K562 (cell line): Measurements from ENCODE around the gene PTPRT. TPM values are rescaled to one million over a fixed set of nuclear protein-coding genes. Genes with fewer than 3 reads are reported as not detected.

ENCODE experiments used
- ATAC-seq: fragments of 200-7000 bp; cut with Tn5 transposase; 3 replicates; pipeline ENCODE4 v1.9.1; 2020; ENCODE audit warnings: moderate library complexity
- BruUV-seq: library from RNA; stranded (reverse); fragments of 400-500 nt; replicated peaks from 2 replicates; lab custom pipeline; 2021; lab: Mats Ljungman, UMichigan
- CTCF ChIA-PET: fragments of 300-600 bp; formaldehyde crosslinking; extraction: SDS; loops from one replicate; lab custom pipeline; 2021; ENCODE audit warnings: low intra/inter-chr PET ratio; lab: Yijun Ruan, JAX
- POLR2A ChIA-PET: fragments of 300-600, 350-650 bp; sonication (Branson Sonifier 250); formaldehyde crosslinking; extraction: SDS; loops from one replicate; lab custom pipeline; 2021; ENCODE audit warnings: antibody characterized with exemption, inconsistent platforms; lab: Yijun Ruan, JAX
- DNase-seq, 4 experiments: peaks; one replicate each; pipeline versions ENCODE4 v3.0.0 to v3.0.0-alpha.2; 2011 to 2018; ENCODE audit warnings: low spot score in 3 of 4, mixed read lengths in 3 of 4; ENCODE audit errors: extremely low read depth in 1 of 4
- FAIRE-seq: peaks from 2 replicates; lab custom pipeline; 2011; peaks lifted over from hg19 to GRCh38; lab: Jason Lieb, UNC
- H2AFZ ChIP-seq: 2 replicates; pipeline ENCODE4 v1.6.0; 2011; ENCODE audit warnings: low read depth, low read length, control low read depth, inconsistent platforms
- H3K27ac ChIP-seq: fragments of 200-600 bp; 3 replicates; pipeline ENCODE4 v1.8.0; 2011; ENCODE audit warnings: low read depth, mild to moderate bottlenecking, control low read depth, inconsistent platforms, low read length, moderate library complexity, mixed read lengths; ENCODE audit errors: extremely low read depth
- H3K27me3 ChIP-seq, 2 experiments: fragments of 300-600 bp in 1 of 2; 2 replicates in 1 of 2; 3 replicates in 1 of 2; pipeline versions ENCODE4 v1.6.0 to v1.8.0; 2011; ENCODE audit warnings: inconsistent platforms in 2 of 2, low read length in 2 of 2, mild to moderate bottlenecking in 1 of 2, mixed read lengths in 1 of 2, moderate library complexity in 1 of 2; ENCODE audit not compliant: control insufficient read depth in 2 of 2, insufficient read depth in 2 of 2
- H3K36me3 ChIP-seq: fragments of 300-600 bp; 3 replicates; pipeline ENCODE4 v1.8.0; 2011; ENCODE audit warnings: mild to moderate bottlenecking, low read length, inconsistent platforms; ENCODE audit not compliant: control insufficient read depth, insufficient read depth
- H3K4me1 ChIP-seq, 2 experiments: fragments of 200-600 bp in 1 of 2; replicated peaks in 1 of 2; 2 replicates in 1 of 2; 3 replicates in 1 of 2; pipeline versions ENCODE4 v1.5.1 to v1.8.0; 2011; ENCODE audit warnings: inconsistent platforms in 2 of 2, low read length in 2 of 2, mild to moderate bottlenecking in 1 of 2, mixed read lengths in 1 of 2, moderate library complexity in 1 of 2; ENCODE audit not compliant: control insufficient read depth in 2 of 2, insufficient read depth in 2 of 2
- H3K4me2 ChIP-seq: 2 replicates; pipeline ENCODE4 v1.6.1; 2011; ENCODE audit warnings: low read length, control low read depth, inconsistent platforms, mixed read lengths; ENCODE audit not compliant: insufficient read depth
- H3K4me3 ChIP-seq: fragments of 200-600 bp; sonication (generic), shearing (Covaris generic); 2 replicates; pipeline ENCODE4 v1.5.1; 2016; ENCODE audit warnings: control low read depth, inconsistent platforms
- H3K79me2 ChIP-seq: fragments of 200-600 bp; 3 replicates; pipeline ENCODE4 v1.8.0; 2011; ENCODE audit warnings: low read length, inconsistent platforms; ENCODE audit not compliant: control insufficient read depth, insufficient read depth
- H3K9ac ChIP-seq, 2 experiments: 2 replicates each; pipeline versions ENCODE4 v1.6.0 to v1.6.1; 2011; ENCODE audit warnings: low read depth in 2 of 2, low read length in 2 of 2, control low read depth in 1 of 2, inconsistent platforms in 1 of 2, mild to moderate bottlenecking in 1 of 2, mixed read lengths in 1 of 2; ENCODE audit not compliant: insufficient read depth in 1 of 2
- H3K9me1 ChIP-seq: one replicate; pipeline ENCODE4 v1.6.0; 2011; ENCODE audit warnings: inconsistent platforms, mild to moderate bottlenecking, low read length, moderate library complexity; ENCODE audit not compliant: control insufficient read depth, insufficient read depth
- H3K9me3 ChIP-seq: replicated peaks from 2 replicates; pipeline ENCODE4 v1.5.1; 2011; ENCODE audit warnings: low read depth, low read length, inconsistent platforms; ENCODE audit not compliant: control insufficient read depth, insufficient read depth
- H4K20me1 ChIP-seq: replicated peaks from 2 replicates; pipeline ENCODE4 v1.6.1; 2011; ENCODE audit warnings: low read length, inconsistent platforms, mixed read lengths; ENCODE audit not compliant: control insufficient read depth, insufficient read depth
- KAT2B ChIP-seq: IDR thresholded peaks from one replicate; pipeline ENCODE4 v1.6.1; 2012; ENCODE audit warnings: low read depth, mild to moderate bottlenecking, control low read depth, inconsistent platforms, low read length, moderate library complexity
- MYBL2 ChIP-seq, 2 experiments: fragments of 450-650 bp in 1 of 2; sonication (generic) in 1 of 2; formaldehyde crosslinking in 1 of 2; IDR thresholded peaks; 2 replicates each; pipeline versions ENCODE4 v1.6.1 to v1.8.1; 2017 to 2022; ENCODE audit warnings: borderline replicate concordance in 1 of 2, inconsistent platforms in 1 of 2, low read depth in 1 of 2, mild to moderate bottlenecking in 1 of 2, missing genetic modification reagents in 1 of 2, moderate library complexity in 1 of 2
- ZNF764 ChIP-seq: fragments of 250-450 bp; sonication (Bioruptor Pico); IDR thresholded peaks from 2 replicates; pipeline ENCODE4 v1.4.0; 2020; ENCODE audit warnings: low read depth, mild to moderate bottlenecking, moderate library complexity
- ZNF780A ChIP-seq: fragments of 250-450 bp; sonication (Bioruptor Pico); IDR thresholded peaks from 2 replicates; pipeline ENCODE4 v1.5.0; 2021; ENCODE audit warnings: mild to moderate bottlenecking
- WGBS: fragments of 100-300 bp; shearing (Covaris generic); methylation state at CpG from one replicate; pipeline ENCODE4 v1.1.6; 2016; ENCODE audit warnings: low coverage, mixed read lengths; ENCODE audit not compliant: insufficient coverage; ENCODE audit errors: missing lambda C conversion rate; 5-methylcytosine and 5-hydroxymethylcytosine counted together
- in situ Hi-C: fragments of 300-500 bp; cut with MboI; formaldehyde crosslinking; loops from 4 replicates; pipeline ENCODE4 v1.15.0; 2018; ENCODE audit warnings: inconsistent platforms, mixed read lengths
- intact Hi-C: fragments of 100-400 bp; cut with micrococcal nuclease; formaldehyde crosslinking; loops from 2 replicates; pipeline ENCODE4 v1.14.2; 2022
- polyA plus RNA-seq, 8 experiments: library from polyadenylated mRNA; depleted of rRNA in 4 of 8; stranded (reverse) in 5 of 8; unstranded in 3 of 8; fragments of >200 nt; fragmentation: Nextera tagmentation in 2 of 8; fragmentation: Illumina TruSeq in 1 of 8; extraction: Ambion mirVana in 2 of 8; extraction: Trizol in 1 of 8; gene quantifications; 2 replicates each; pipeline versions ENCODE4 v1.2.1 to v1.2.3, GENCODE V29; 2011 to 2014; ENCODE audit warnings: inconsistent platforms in 1 of 8, missing spikeins in 1 of 8
- total RNA-seq, 7 experiments: library from RNA; depleted of rRNA in 6 of 7; stranded (reverse); fragments of >200 nt in 6 of 7; fragmentation: Illumina TruSeq in 2 of 7; extraction: Trizol in 2 of 7; gene quantifications; 2 replicates each; pipeline versions ENCODE4 v1.2.1 to v1.2.3, GENCODE V29; 2011 to 2021; ENCODE audit warnings: low replicate concordance in 1 of 7
- TF ChIP-seq, protein P1 (sequence below), 2 experiments: IDR thresholded peaks; 2 replicates each; pipeline ENCODE4 v1.6.1; 2012; ENCODE audit warnings: improper control_type of control experiment in 2 of 2, low read depth in 2 of 2, low read length in 2 of 2, borderline replicate concordance in 1 of 2
- TF ChIP-seq, protein P2 (sequence below): fragments of 450-650 bp; IDR thresholded peaks from 2 replicates; pipeline ENCODE4 v1.6.1; 2016; ENCODE audit warnings: low read depth, mild to moderate bottlenecking, moderate library complexity
- TF ChIP-seq, protein P3 (sequence below), 3 experiments: IDR thresholded peaks in 2 of 3; conservative IDR thresholded peaks in 1 of 3; 2 replicates each; pipeline ENCODE4 v1.5.1; 2011 to 2012; ENCODE audit warnings: low read length in 3 of 3, mild to moderate bottlenecking in 3 of 3, control low read depth in 2 of 3, improper control_type of control experiment in 1 of 3, inconsistent platforms in 1 of 3, low read depth in 1 of 3, mixed read lengths in 1 of 3, moderate library complexity in 1 of 3; ENCODE audit not compliant: insufficient read depth in 2 of 3

Gene PTPRT
- total and polyA plus RNA-seq, 9 of the 15 experiments (the other 6 are each of a cell fraction or from before 2014, with no cell fraction given): not detected

DNA sequence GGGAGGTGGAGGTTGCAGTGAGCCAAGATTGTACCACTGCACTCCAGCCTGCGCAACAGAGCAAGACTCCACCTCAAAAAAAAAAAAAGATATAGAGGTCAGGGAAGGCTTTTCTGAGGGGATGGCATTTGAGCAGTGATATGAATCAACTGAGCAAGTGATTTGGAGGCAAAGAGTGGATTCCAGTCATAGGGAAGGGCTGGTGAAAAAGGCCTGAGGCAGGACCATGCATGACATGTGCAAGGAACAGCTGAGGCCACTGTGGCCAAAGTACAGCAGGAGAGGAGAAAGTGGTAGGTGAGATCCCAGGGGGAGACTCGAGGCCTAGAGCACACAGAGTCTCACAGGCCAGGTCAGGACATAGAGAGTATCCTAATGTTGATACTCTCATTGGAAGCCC, 20.1 kb upstream of the PTPRT start (continued):
- TF ChIP-seq, protein P1, sequence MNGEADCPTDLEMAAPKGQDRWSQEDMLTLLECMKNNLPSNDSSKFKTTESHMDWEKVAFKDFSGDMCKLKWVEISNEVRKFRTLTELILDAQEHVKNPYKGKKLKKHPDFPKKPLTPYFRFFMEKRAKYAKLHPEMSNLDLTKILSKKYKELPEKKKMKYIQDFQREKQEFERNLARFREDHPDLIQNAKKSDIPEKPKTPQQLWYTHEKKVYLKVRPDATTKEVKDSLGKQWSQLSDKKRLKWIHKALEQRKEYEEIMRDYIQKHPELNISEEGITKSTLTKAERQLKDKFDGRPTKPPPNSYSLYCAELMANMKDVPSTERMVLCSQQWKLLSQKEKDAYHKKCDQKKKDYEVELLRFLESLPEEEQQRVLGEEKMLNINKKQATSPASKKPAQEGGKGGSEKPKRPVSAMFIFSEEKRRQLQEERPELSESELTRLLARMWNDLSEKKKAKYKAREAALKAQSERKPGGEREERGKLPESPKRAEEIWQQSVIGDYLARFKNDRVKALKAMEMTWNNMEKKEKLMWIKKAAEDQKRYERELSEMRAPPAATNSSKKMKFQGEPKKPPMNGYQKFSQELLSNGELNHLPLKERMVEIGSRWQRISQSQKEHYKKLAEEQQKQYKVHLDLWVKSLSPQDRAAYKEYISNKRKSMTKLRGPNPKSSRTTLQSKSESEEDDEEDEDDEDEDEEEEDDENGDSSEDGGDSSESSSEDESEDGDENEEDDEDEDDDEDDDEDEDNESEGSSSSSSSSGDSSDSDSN (IDR thresholded peaks at IDR 0.05; ENCODE audit: borderline replicate concordance in 1 of 2, low read depth in 2 of 2, low read length in 2 of 2): no peak
- no peak for TF ChIP-seq KAT2B
- TF ChIP-seq, protein P2, sequence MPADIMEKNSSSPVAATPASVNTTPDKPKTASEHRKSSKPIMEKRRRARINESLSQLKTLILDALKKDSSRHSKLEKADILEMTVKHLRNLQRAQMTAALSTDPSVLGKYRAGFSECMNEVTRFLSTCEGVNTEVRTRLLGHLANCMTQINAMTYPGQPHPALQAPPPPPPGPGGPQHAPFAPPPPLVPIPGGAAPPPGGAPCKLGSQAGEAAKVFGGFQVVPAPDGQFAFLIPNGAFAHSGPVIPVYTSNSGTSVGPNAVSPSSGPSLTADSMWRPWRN: no peak

DNA sequence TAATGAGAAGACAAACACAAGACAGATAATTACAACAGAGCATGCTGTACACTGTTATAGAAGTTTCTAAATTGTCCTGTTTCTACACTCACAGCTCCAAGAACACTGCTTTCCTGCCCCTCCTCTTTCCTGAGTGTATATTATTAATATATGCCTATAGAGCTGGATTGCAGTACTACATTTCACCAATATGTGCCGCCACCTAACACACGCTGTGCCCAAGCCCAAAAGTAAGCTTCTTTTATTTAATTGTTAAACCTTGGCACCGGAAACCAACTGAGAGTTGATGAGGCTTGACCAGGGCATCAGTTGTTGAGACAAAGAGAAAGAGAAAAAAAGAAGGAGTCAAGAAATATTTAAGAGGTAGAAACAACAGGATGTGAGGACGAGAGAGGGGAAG, 16.0 kb upstream of the PTPRT start:
- TF ChIP-seq MYBL2 (IDR thresholded peaks at IDR 0.05; ENCODE audit: low read depth) (no peak), MYBL2 (CRISPR knock-in tag; IDR thresholded peaks at IDR 0.05; ENCODE audit: borderline replicate concordance) (no peak), ZNF764 (peak; percentile 80), ZNF780A (CRISPR knock-in tag) (no peak)
- TF ChIP-seq, protein P3, sequence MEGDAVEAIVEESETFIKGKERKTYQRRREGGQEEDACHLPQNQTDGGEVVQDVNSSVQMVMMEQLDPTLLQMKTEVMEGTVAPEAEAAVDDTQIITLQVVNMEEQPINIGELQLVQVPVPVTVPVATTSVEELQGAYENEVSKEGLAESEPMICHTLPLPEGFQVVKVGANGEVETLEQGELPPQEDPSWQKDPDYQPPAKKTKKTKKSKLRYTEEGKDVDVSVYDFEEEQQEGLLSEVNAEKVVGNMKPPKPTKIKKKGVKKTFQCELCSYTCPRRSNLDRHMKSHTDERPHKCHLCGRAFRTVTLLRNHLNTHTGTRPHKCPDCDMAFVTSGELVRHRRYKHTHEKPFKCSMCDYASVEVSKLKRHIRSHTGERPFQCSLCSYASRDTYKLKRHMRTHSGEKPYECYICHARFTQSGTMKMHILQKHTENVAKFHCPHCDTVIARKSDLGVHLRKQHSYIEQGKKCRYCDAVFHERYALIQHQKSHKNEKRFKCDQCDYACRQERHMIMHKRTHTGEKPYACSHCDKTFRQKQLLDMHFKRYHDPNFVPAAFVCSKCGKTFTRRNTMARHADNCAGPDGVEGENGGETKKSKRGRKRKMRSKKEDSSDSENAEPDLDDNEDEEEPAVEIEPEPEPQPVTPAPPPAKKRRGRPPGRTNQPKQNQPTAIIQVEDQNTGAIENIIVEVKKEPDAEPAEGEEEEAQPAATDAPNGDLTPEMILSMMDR (IDR thresholded peaks at IDR 0.05 in 2 of 3, conservative IDR thresholded peaks at IDR 0.05 in 1 of 3; ENCODE audit: insufficient read depth in 2 of 3, low read depth in 1 of 3, low read length in 3 of 3): peak in 2 of 3 experiments; percentile 3 to 10; a peak in 1 of 6 replicates
- FAIRE-seq: no peak
- Histone ChIP-seq H3K9ac (no peak overlapping the region), H2AFZ (no peak overlapping the region), H3K9me1 (no peaks in the 10 kb centered on the region), H3K27ac (no peak overlapping the region), H3K79me2 (no peaks in the 10 kb centered on the region), H3K4me2 (no peak overlapping the region), H4K20me1 (no peaks in the 10 kb centered on the region), H3K27me3 (peaks cover 4% of the 10 kb centered on the region in 2 experiments; a peak in 2 of 5 replicates), H3K4me1 (no peaks in the 10 kb centered on the region), H3K4me3 (no peak overlapping the region), H3K36me3 (no peaks in the 10 kb centered on the region), H3K9me3 (no peaks in the 10 kb centered on the region)
- ChIA-PET POLR2A (interaction anchor here (0.6 kb wide), 1 partner anchor 12 kb away, joined by 4 read pairs; no protein-coding TSS in a partner anchor), CTCF (no interaction called here)
- in situ Hi-C loops: no loop called here
- no TSS peak for BruUV-seq
- intact Hi-C loops: loop anchor here (10.0 kb wide), 1 partner anchor 199 kb away; no protein-coding TSS in a partner anchor
- 2% methylated on average over 4 of the region's 4 CpGs for WGBS
- DNase-seq: peak in 2 of 4 experiments; percentile 14 to 18
- ATAC-seq: no peak
